GM23338 (cell line): ENCODE data around the gene CYB5D1. TPM values are rescaled to one million over a fixed set of nuclear protein-coding genes. Genes with fewer than 3 reads are reported as not detected.
A peak's percentile ranks its signal among the peaks of the same experiment; 100 is the strongest.

Source experiments
- ATAC-seq: fragments of 200-7000 bp; cut with Tn5 transposase; 3 replicates; pipeline ENCODE4 v1.9.1; 2020
- DNase-seq: peaks from one replicate; pipeline ENCODE4 v3.0.0-alpha.2; 2015; ENCODE audit warnings: low spot score
- H2AFZ ChIP-seq: fragments of 200-600 bp; sonication (generic); 2 replicates; pipeline ENCODE4 v1.8.0; 2016; ENCODE audit warnings: antibody characterized with exemption, mild to moderate bottlenecking, moderate library complexity
- H3F3A ChIP-seq: fragments of 200-600 bp; sonication (generic); replicated peaks from 2 replicates; pipeline ENCODE4 v1.8.0; 2017; ENCODE audit warnings: antibody characterized with exemption, mixed run types, low read depth
- H3K27ac ChIP-seq: fragments of 200-600 bp; sonication (generic); 2 replicates; pipeline ENCODE4 v1.6.1; 2016; ENCODE audit warnings: low read depth
- H3K27me3 ChIP-seq: fragments of 200-600 bp; sonication (generic); 2 replicates; pipeline ENCODE4 v1.8.0; 2016; ENCODE audit warnings: mild to moderate bottlenecking, mixed run types, moderate library complexity; ENCODE audit not compliant: insufficient read depth
- H3K36me3 ChIP-seq: fragments of 200-600 bp; sonication (generic); 2 replicates; pipeline ENCODE4 v1.8.0; 2016; ENCODE audit warnings: mild to moderate bottlenecking; ENCODE audit not compliant: insufficient read depth
- H3K4me1 ChIP-seq: fragments of 200-600 bp; sonication (generic); 2 replicates; pipeline ENCODE4 v1.8.0; 2016; ENCODE audit warnings: mild to moderate bottlenecking, moderate library complexity; ENCODE audit not compliant: insufficient read depth
- H3K4me2 ChIP-seq: fragments of 200-600 bp; sonication (generic); 2 replicates; pipeline ENCODE4 v1.7.1; 2017; ENCODE audit warnings: mixed run types
- H3K4me3 ChIP-seq: fragments of 200-600 bp; sonication (generic); 2 replicates; pipeline ENCODE4 v1.6.1; 2016; ENCODE audit warnings: mixed run types
- H3K79me2 ChIP-seq: fragments of 200-600 bp; sonication (generic); replicated peaks from 2 replicates; pipeline ENCODE4 v1.8.0; 2017; ENCODE audit warnings: mild to moderate bottlenecking; ENCODE audit not compliant: insufficient read depth
- H3K9me2 ChIP-seq: fragments of 200-600 bp; sonication (generic); 2 replicates; pipeline ENCODE4 v1.8.0; 2017; ENCODE audit not compliant: insufficient read depth
- H4K20me1 ChIP-seq: fragments of 200-600 bp; sonication (generic); replicated peaks from 2 replicates; pipeline ENCODE4 v1.8.0; 2017; ENCODE audit warnings: mild to moderate bottlenecking; ENCODE audit not compliant: insufficient read depth
- H3K27ac Mint-ChIP-seq: 2 replicates; pipeline ENCODE4 v1.8.0; 2020; ENCODE audit warnings: inconsistent platforms, mild to moderate bottlenecking, moderate library complexity, mixed read lengths
- H3K27me3 Mint-ChIP-seq: 3 replicates; pipeline ENCODE4 v1.8.0; 2022; ENCODE audit warnings: low read depth, mild to moderate bottlenecking, moderate library complexity, mixed read lengths, inconsistent platforms; ENCODE audit not compliant: insufficient read depth, poor library complexity
- H3K36me3 Mint-ChIP-seq: 3 replicates; pipeline ENCODE4 v1.8.0; 2021; ENCODE audit warnings: low read depth, mild to moderate bottlenecking, inconsistent platforms, moderate library complexity, mixed read lengths
- H3K4me1 Mint-ChIP-seq: 3 replicates; pipeline ENCODE4 v1.8.0; 2020; ENCODE audit warnings: mild to moderate bottlenecking, inconsistent platforms, mixed read lengths
- H3K4me3 Mint-ChIP-seq: 3 replicates; pipeline ENCODE4 v1.8.0; 2021; ENCODE audit warnings: moderate library complexity, mild to moderate bottlenecking, inconsistent platforms, mixed read lengths
- H3K9me3 Mint-ChIP-seq: 3 replicates; pipeline ENCODE4 v1.8.0; 2020; ENCODE audit warnings: moderate library complexity, mild to moderate bottlenecking, inconsistent platforms, mixed read lengths
- CREB1 ChIP-seq: fragments of 250-450 bp; sonication (Bioruptor Pico); IDR thresholded peaks from 2 replicates; pipeline ENCODE4 v1.5.0; 2020; ENCODE audit warnings: low read depth, mild to moderate bottlenecking, moderate library complexity
- EZH2 ChIP-seq: fragments of 200-600 bp; sonication (generic); IDR thresholded peaks from one replicate; pipeline ENCODE4 v1.8.0; 2017; ENCODE audit warnings: antibody characterized with exemption, mild to moderate bottlenecking, low read depth; ENCODE audit not compliant: unreplicated experiment
- EZH2phosphoT487 ChIP-seq: fragments of 200-600 bp; sonication (generic); IDR thresholded peaks from one replicate; pipeline ENCODE4 v1.8.1; 2018; ENCODE audit warnings: antibody characterized with exemption; ENCODE audit not compliant: unreplicated experiment
- JUNB ChIP-seq: IDR thresholded peaks from one replicate; pipeline ENCODE4 v1.6.1; 2016; ENCODE audit warnings: antibody characterized with exemption; ENCODE audit not compliant: unreplicated experiment
- NANOG ChIP-seq: IDR thresholded peaks from 2 replicates; pipeline ENCODE4 v1.6.1; 2016; ENCODE audit warnings: antibody characterized with exemption, borderline replicate concordance
- POLR2AphosphoS5 ChIP-seq: IDR thresholded peaks from 2 replicates; pipeline ENCODE4 v1.6.1; 2016; ENCODE audit warnings: antibody characterized with exemption, low read depth
- STAT1 ChIP-seq: IDR thresholded peaks from one replicate; pipeline ENCODE4 v1.6.1; 2016; ENCODE audit warnings: antibody characterized with exemption; ENCODE audit not compliant: unreplicated experiment
- ZNF114 ChIP-seq: fragments of 250-450 bp; sonication (Bioruptor Pico); IDR thresholded peaks from 2 replicates; pipeline ENCODE4 v1.5.0; 2020; ENCODE audit warnings: mild to moderate bottlenecking, moderate library complexity
- ZNF331 ChIP-seq: fragments of 250-450 bp; sonication (Bioruptor Pico); IDR thresholded peaks from 2 replicates; pipeline ENCODE4 v1.5.0; 2020; ENCODE audit warnings: low read depth, mild to moderate bottlenecking, moderate library complexity
- polyA plus RNA-seq: library from polyadenylated mRNA; unstranded; fragments of >200 nt; fragmentation: Nextera tagmentation; extraction: Ambion mirVana; gene quantifications from 2 replicates; pipeline ENCODE4 v1.2.1, GENCODE V29; 2016
- total RNA-seq: library from RNA; depleted of rRNA; stranded (reverse); fragments of >200 nt; shearing (Covaris generic); gene quantifications from 2 replicates; pipeline ENCODE4 v1.2.3, GENCODE V29; 2014
- TF ChIP-seq, protein P1 (sequence below): IDR thresholded peaks from one replicate; pipeline ENCODE4 v1.6.1; 2018; ENCODE audit warnings: antibody characterized with exemption; ENCODE audit not compliant: unreplicated experiment
- TF ChIP-seq, protein P2 (sequence below): IDR thresholded peaks from 2 replicates; pipeline ENCODE4 v1.6.1; 2016; ENCODE audit warnings: antibody characterized with exemption
- TF ChIP-seq, protein P3 (sequence below), 2 experiments: fragments of 200-600 bp in 1 of 2; sonication (generic) in 1 of 2; conservative IDR thresholded peaks; 2 replicates each; pipeline versions ENCODE4 v1.5.1 to v1.6.1; 2016 to 2017; ENCODE audit warnings: antibody characterized with exemption in 2 of 2, low read depth in 2 of 2, mild to moderate bottlenecking in 2 of 2, moderate library complexity in 1 of 2
- TF ChIP-seq, protein P4 (sequence below): fragments of 250-450 bp; sonication (Bioruptor Pico); IDR thresholded peaks from 2 replicates; pipeline ENCODE4 v1.5.0; 2020; ENCODE audit warnings: mild to moderate bottlenecking, moderate library complexity

CYB5D1 gene
- total and polyA plus RNA-seq, 2 experiments from 2014 or later, result 3.5 to 8.4 TPM

DNA sequence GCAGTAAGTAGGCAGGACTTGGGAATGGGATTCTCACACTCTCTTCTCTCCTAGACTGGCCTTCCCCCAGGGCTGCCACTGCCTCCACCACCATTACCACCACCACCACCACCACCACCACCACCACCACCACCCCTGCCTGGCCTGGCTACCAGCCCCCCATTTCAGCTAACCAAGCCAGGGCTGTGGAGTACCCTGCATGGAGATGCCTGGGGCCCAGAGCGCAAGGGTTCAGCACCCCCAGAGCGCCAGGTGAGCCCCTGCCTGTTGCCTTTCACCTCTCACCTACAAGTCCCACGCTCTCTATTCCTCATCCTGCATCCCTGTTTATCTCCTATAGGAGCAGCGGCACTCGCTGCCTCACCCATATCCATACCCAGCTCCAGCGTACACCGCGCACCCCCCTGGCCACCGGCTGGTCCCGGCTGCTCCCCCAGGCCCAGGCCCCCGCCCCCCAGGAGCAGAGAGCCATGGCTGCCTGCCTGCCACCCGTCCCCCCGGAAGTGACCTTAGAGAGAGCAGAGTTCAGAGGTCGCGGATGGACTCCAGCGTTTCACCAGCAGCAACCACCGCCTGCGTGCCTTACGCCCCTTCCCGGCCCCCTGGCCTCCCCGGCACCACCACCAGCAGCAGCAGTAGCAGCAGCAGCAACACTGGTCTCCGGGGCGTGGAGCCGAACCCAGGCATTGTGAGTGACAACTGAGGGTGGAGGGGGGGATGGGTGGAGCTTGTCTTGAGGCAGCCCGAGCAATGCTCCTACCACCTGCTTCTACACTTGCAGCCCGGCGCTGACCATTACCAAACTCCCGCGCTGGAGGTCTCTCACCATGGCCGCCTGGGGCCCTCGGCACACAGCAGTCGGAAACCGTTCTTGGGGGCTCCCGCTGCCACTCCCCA lies 10.8 kb upstream of the CYB5D1 start:
- Mint-ChIP-seq H3K36me3 (no peaks in the 10 kb centered on the region; the same call in 2 of the 3 replicates), H3K4me1 (peaks cover 13% of the 10 kb centered on the region; the same call in 2 of the 3 replicates), H3K4me3 (no peak overlapping the region), H3K27ac (no peak overlapping the region), H3K9me3 (no peaks in the 10 kb centered on the region; the same call in 2 of the 3 replicates), H3K27me3 (peaks cover 45% of the 10 kb centered on the region)
- H3K27ac ChIP-seq, result no peak overlapping the region
- no peaks in the 10 kb centered on the region; the same call in 1 of the 2 replicates for H4K20me1 ChIP-seq
- DNase-seq (peak; percentile 51), ATAC-seq (no peak)
- H3K27me3 ChIP-seq, result peaks cover 82% of the 10 kb centered on the region
- no peaks in the 10 kb centered on the region for H3K9me2 ChIP-seq
- no peak overlapping the region for H3K4me2 ChIP-seq
- peaks cover 7% of the 10 kb centered on the region; the same call in 1 of the 2 replicates for H3K4me1 ChIP-seq
- H3K4me3 ChIP-seq, result no peak overlapping the region
- TF ChIP-seq POLR2AphosphoS5, result no peak
- no peak for TF ChIP-seq EZH2phosphoT487
- TF ChIP-seq JUNB, result no peak
- no peak for TF ChIP-seq ZNF331
- no peak for TF ChIP-seq STAT1
- no peak for TF ChIP-seq NANOG
- no peak for TF ChIP-seq EZH2
- no peak for TF ChIP-seq ZNF114 (CRISPR knock-in tag)
- TF ChIP-seq, protein P1, sequence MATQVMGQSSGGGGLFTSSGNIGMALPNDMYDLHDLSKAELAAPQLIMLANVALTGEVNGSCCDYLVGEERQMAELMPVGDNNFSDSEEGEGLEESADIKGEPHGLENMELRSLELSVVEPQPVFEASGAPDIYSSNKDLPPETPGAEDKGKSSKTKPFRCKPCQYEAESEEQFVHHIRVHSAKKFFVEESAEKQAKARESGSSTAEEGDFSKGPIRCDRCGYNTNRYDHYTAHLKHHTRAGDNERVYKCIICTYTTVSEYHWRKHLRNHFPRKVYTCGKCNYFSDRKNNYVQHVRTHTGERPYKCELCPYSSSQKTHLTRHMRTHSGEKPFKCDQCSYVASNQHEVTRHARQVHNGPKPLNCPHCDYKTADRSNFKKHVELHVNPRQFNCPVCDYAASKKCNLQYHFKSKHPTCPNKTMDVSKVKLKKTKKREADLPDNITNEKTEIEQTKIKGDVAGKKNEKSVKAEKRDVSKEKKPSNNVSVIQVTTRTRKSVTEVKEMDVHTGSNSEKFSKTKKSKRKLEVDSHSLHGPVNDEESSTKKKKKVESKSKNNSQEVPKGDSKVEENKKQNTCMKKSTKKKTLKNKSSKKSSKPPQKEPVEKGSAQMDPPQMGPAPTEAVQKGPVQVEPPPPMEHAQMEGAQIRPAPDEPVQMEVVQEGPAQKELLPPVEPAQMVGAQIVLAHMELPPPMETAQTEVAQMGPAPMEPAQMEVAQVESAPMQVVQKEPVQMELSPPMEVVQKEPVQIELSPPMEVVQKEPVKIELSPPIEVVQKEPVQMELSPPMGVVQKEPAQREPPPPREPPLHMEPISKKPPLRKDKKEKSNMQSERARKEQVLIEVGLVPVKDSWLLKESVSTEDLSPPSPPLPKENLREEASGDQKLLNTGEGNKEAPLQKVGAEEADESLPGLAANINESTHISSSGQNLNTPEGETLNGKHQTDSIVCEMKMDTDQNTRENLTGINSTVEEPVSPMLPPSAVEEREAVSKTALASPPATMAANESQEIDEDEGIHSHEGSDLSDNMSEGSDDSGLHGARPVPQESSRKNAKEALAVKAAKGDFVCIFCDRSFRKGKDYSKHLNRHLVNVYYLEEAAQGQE, result no peak
- TF ChIP-seq, protein P2, sequence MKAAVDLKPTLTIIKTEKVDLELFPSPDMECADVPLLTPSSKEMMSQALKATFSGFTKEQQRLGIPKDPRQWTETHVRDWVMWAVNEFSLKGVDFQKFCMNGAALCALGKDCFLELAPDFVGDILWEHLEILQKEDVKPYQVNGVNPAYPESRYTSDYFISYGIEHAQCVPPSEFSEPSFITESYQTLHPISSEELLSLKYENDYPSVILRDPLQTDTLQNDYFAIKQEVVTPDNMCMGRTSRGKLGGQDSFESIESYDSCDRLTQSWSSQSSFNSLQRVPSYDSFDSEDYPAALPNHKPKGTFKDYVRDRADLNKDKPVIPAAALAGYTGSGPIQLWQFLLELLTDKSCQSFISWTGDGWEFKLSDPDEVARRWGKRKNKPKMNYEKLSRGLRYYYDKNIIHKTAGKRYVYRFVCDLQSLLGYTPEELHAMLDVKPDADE, result no peak
- no peak for TF ChIP-seq CREB1 (CRISPR knock-in tag)
- TF ChIP-seq, protein P3, sequence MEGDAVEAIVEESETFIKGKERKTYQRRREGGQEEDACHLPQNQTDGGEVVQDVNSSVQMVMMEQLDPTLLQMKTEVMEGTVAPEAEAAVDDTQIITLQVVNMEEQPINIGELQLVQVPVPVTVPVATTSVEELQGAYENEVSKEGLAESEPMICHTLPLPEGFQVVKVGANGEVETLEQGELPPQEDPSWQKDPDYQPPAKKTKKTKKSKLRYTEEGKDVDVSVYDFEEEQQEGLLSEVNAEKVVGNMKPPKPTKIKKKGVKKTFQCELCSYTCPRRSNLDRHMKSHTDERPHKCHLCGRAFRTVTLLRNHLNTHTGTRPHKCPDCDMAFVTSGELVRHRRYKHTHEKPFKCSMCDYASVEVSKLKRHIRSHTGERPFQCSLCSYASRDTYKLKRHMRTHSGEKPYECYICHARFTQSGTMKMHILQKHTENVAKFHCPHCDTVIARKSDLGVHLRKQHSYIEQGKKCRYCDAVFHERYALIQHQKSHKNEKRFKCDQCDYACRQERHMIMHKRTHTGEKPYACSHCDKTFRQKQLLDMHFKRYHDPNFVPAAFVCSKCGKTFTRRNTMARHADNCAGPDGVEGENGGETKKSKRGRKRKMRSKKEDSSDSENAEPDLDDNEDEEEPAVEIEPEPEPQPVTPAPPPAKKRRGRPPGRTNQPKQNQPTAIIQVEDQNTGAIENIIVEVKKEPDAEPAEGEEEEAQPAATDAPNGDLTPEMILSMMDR (conservative IDR thresholded peaks at IDR 0.05; ENCODE audit: low read depth in 2 of 2), result no peak
- TF ChIP-seq, protein P4, sequence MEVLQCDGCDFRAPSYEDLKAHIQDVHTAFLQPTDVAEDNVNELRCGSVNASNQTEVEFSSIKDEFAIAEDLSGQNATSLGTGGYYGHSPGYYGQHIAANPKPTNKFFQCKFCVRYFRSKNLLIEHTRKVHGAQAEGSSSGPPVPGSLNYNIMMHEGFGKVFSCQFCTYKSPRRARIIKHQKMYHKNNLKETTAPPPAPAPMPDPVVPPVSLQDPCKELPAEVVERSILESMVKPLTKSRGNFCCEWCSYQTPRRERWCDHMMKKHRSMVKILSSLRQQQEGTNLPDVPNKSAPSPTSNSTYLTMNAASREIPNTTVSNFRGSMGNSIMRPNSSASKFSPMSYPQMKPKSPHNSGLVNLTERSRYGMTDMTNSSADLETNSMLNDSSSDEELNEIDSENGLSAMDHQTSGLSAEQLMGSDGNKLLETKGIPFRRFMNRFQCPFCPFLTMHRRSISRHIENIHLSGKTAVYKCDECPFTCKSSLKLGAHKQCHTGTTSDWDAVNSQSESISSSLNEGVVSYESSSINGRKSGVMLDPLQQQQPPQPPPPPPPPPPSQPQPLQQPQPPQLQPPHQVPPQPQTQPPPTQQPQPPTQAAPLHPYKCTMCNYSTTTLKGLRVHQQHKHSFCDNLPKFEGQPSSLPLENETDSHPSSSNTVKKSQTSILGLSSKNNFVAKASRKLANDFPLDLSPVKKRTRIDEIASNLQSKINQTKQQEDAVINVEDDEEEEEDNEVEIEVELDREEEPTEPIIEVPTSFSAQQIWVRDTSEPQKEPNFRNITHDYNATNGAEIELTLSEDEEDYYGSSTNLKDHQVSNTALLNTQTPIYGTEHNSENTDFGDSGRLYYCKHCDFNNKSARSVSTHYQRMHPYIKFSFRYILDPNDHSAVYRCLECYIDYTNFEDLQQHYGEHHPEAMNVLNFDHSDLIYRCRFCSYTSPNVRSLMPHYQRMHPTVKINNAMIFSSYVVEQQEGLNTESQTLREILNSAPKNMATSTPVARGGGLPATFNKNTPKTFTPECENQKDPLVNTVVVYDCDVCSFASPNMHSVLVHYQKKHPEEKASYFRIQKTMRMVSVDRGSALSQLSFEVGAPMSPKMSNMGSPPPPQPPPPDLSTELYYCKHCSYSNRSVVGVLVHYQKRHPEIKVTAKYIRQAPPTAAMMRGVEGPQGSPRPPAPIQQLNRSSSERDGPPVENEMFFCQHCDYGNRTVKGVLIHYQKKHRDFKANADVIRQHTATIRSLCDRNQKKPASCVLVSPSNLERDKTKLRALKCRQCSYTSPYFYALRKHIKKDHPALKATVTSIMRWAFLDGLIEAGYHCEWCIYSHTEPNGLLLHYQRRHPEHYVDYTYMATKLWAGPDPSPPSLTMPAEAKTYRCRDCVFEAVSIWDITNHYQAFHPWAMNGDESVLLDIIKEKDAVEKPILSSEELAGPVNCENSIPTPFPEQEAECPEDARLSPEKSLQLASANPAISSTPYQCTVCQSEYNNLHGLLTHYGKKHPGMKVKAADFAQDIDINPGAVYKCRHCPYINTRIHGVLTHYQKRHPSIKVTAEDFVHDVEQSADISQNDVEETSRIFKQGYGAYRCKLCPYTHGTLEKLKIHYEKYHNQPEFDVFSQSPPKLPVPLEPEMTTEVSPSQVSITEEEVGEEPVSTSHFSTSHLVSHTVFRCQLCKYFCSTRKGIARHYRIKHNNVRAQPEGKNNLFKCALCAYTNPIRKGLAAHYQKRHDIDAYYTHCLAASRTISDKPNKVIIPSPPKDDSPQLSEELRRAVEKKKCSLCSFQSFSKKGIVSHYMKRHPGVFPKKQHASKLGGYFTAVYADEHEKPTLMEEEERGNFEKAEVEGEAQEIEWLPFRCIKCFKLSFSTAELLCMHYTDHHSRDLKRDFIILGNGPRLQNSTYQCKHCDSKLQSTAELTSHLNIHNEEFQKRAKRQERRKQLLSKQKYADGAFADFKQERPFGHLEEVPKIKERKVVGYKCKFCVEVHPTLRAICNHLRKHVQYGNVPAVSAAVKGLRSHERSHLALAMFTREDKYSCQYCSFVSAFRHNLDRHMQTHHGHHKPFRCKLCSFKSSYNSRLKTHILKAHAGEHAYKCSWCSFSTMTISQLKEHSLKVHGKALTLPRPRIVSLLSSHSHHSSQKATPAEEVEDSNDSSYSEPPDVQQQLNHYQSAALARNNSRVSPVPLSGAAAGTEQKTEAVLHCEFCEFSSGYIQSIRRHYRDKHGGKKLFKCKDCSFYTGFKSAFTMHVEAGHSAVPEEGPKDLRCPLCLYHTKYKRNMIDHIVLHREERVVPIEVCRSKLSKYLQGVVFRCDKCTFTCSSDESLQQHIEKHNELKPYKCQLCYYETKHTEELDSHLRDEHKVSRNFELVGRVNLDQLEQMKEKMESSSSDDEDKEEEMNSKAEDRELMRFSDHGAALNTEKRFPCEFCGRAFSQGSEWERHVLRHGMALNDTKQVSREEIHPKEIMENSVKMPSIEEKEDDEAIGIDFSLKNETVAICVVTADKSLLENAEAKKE (CRISPR knock-in tag), result no peak
- H3K79me2 ChIP-seq, result no peaks in the 10 kb centered on the region
- no peaks in the 10 kb centered on the region for H3K36me3 ChIP-seq
- H3F3A ChIP-seq, result 0 out of 2 replicates have a peak, but pooled peaks cover under 1% of the 10 kb centered on the region
- H2AFZ ChIP-seq, result no peak overlapping the region
